ENCODE measurements around the gene EHMT1. TPM values are rescaled to one million over a fixed set of nuclear protein-coding genes. Genes with fewer than 3 reads are reported as not detected.

Gene EHMT1
- total RNA-seq, 2 donors from 2014 or later: 24.1 to 34.6 TPM

GRCh38 chr9:137705906-137706305 lies 87.1 kb downstream of the EHMT1 start:
- peaks cover 2% of the 10 kb centered on the region for H3K36me3 ChIP-seq
- H3K27me3 ChIP-seq: no peaks in the 10 kb centered on the region
- H3K4me3 ChIP-seq: no peak overlapping the region
- no peak for DNase-seq (ENCODE audit: low spot score)
- no peaks in the 10 kb centered on the region for H3K9me3 ChIP-seq
- no peak overlapping the region for H3K27ac ChIP-seq
- TF ChIP-seq, protein P1, sequence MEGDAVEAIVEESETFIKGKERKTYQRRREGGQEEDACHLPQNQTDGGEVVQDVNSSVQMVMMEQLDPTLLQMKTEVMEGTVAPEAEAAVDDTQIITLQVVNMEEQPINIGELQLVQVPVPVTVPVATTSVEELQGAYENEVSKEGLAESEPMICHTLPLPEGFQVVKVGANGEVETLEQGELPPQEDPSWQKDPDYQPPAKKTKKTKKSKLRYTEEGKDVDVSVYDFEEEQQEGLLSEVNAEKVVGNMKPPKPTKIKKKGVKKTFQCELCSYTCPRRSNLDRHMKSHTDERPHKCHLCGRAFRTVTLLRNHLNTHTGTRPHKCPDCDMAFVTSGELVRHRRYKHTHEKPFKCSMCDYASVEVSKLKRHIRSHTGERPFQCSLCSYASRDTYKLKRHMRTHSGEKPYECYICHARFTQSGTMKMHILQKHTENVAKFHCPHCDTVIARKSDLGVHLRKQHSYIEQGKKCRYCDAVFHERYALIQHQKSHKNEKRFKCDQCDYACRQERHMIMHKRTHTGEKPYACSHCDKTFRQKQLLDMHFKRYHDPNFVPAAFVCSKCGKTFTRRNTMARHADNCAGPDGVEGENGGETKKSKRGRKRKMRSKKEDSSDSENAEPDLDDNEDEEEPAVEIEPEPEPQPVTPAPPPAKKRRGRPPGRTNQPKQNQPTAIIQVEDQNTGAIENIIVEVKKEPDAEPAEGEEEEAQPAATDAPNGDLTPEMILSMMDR (IDR thresholded peaks at IDR 0.05): no peak
- peaks cover 0 to 10% of the 10 kb centered on the region in 2 donors for H3K4me1 ChIP-seq

DNA sequence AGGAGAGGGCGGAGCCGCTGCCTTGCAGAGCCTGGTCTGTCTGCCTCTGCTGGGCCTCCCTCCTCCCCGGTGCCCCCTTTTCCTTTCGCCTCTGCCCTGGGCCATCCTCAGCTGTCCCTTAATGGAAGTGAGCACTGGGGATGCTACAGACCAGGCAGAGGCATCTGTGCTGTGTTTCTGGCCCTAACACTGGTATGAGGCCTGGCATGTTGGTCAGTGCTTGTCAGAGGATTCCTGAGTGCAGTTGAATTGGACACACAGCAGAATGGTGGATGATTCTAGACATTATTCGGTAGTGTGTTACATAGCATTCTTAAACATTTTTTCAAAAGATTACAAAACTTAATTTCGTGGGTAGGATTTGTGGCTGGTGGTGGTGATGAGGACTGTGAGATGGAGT lies 88.6 kb downstream of the EHMT1 start:
- peaks cover 0 to 10% of the 10 kb centered on the region in 2 donors for H3K4me1 ChIP-seq
- no peaks in the 10 kb centered on the region for H3K9me3 ChIP-seq
- H3K4me3 ChIP-seq: no peak overlapping the region
- peaks cover 7% of the 10 kb centered on the region for H3K36me3 ChIP-seq
- H3K27ac ChIP-seq: no peak overlapping the region
- DNase-seq (ENCODE audit: low spot score): no peak
- TF ChIP-seq, protein P1 (IDR thresholded peaks at IDR 0.05): no peak
- H3K27me3 ChIP-seq: no peaks in the 10 kb centered on the region

DNA sequence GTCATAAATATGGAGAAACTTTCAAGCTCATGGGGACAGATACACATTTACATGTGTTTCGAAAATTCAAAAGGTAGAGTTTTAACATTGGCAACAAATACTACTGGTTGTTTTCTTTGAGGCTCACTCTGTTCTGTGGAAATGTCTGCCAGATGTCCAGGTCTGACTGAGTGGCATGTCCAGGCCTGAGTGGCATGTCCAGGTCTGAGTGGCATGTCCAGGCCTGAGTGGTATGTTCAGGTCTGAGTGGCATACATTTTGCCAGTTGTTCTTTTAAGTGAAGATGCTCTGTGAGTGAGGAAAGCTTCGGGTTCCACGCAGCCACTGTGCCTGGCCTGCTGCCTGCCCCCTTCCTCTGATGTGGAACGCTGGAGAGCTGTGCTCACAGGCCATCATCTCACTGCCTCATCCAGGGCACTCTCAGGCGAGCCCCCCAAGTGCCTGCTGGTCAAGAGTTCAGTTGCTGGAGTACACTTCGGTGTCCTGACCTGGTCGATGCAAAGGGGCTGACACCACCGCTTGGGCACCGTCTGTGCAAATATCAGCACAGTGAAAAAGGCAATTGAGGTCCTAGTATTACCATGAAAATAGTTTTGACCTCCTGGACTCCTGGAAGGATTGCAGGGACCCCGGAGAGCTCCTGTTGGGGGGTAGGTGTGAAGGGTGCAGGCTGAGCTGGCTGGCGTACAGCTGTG lies 89.9 kb downstream of the EHMT1 start:
- no peak for DNase-seq (ENCODE audit: low spot score)
- no peak overlapping the region for H3K27ac ChIP-seq
- TF ChIP-seq, protein P1 (IDR thresholded peaks at IDR 0.05): no peak

GRCh38 chr9:137709411-137710101 lies 90.8 kb downstream of the EHMT1 start:
- no peak overlapping the region for H3K4me3 ChIP-seq
- no peaks in the 10 kb centered on the region for H3K9me3 ChIP-seq
- peaks cover 9% of the 10 kb centered on the region for H3K36me3 ChIP-seq
- DNase-seq (ENCODE audit: low spot score): no peak
- TF ChIP-seq, protein P1 (IDR thresholded peaks at IDR 0.05): no peak
- no peak overlapping the region for H3K27ac ChIP-seq
- no peaks in the 10 kb centered on the region for H3K27me3 ChIP-seq
- H3K4me1 ChIP-seq: peaks cover 0 to 10% of the 10 kb centered on the region in 2 donors

More for the DNA sequence above, 89.9 kb downstream of the EHMT1 start:
- Histone ChIP-seq H3K4me3 (no peak overlapping the region), H3K4me1 (peaks cover 0 to 10% of the 10 kb centered on the region in 2 donors), H3K9me3 (no peaks in the 10 kb centered on the region), H3K27me3 (no peaks in the 10 kb centered on the region), H3K36me3 (peaks cover 9% of the 10 kb centered on the region)

DNA sequence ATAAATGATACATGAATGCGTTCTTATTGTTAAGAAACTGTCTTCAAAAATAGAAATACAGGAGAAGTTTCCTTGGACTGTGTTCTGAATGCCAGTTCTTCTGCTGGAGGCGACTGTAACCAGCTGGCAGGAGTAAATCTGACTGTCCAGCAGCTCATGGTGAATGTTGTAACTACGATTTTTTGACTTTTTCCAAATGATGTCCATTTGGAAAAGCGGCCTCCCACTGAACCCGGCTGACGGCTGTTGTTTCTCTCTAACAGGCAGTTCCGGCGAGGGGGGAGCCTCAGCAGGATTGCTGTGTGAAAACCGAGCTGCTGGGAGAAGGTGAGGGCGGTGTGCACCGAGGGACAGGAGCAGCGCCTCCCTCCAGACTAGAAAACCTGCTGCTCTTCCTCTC lies 91.9 kb downstream of the EHMT1 start:
- H3K9me3 ChIP-seq: no peaks in the 10 kb centered on the region
- peaks cover 9% of the 10 kb centered on the region for H3K36me3 ChIP-seq
- TF ChIP-seq, protein P1 (IDR thresholded peaks at IDR 0.05): no peak
- DNase-seq (ENCODE audit: low spot score): no peak
- no peak overlapping the region for H3K4me3 ChIP-seq
- H3K4me1 ChIP-seq: peaks cover 0 to 10% of the 10 kb centered on the region in 2 donors
- no peak overlapping the region for H3K27ac ChIP-seq
- no peaks in the 10 kb centered on the region for H3K27me3 ChIP-seq

Measured in right atrium auricular region (tissue), 2 donors.